HG03432 (cell line): Measurements from ENCODE around the gene DLL4.

Experiments
- ATAC-seq: cut with Tn5 transposase; IDR thresholded peaks from one replicate; pipeline ENCODE4 v1.9.1; 2021; ENCODE audit warnings: mild to moderate bottlenecking, moderate library complexity; ENCODE audit not compliant: unreplicated experiment

Gene DLL4

DNA sequence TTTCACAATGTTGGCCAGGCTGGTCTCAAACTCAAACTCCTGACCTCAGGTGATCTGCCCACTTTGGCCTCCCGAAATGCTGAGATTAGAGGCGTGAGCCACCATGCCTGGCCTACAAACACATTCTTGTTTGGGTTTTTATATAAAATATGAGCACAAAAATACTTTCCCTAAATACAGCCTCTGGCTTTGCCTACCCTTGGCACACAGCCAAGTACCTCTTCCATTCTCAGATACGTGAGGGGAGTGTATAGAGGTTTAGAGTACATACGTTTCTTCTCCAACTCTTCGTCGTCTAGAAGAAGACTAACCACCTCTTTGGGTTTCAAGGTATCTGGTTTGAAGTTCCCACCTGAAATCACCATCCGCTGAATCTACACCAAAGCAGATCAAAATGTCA, 57.7 kb downstream of the DLL4 start:
- no peak for ATAC-seq

DNA sequence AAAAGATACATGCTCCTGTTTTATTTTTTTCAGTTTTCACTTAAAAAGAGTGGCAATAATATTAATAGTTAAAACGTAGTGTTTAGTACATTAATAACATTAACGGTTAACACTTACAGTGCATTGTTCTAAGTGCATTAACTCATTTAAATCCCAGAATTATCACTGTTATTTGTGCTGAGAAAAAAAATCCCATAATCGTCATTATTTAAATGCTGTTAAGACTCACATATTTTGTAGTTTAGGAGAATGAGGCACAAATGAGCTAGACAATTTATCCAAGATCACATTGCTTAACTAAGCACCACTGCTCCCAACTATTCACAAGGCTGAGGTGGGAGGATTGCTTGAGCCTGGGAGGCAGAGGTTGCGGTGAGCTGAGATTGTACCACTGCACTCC, 59.0 kb downstream of the DLL4 start:
- ATAC-seq = no peak
